ENCODE measurements around the gene ZFR2. TPM values are rescaled to one million over a fixed set of nuclear protein-coding genes. Genes with fewer than 3 reads are reported as not detected.

Gene ZFR2
- total RNA-seq, 4 donors from 2014 or later = not detected

GRCh38 chr19:3770136-3770999 lies 98.5 kb downstream of the ZFR2 start:
- H3K27ac ChIP-seq = no peak overlapping the region
- WGBS, 2 donors = 70 to 72% methylated on average over 18 to 25 of the region's 53 CpGs

GRCh38 chr19:3769494-3769893 lies 99.3 kb downstream of the ZFR2 start:
- TF ChIP-seq POLR2A (IDR thresholded peaks at IDR 0.05) = no peak
- no peak for TF ChIP-seq CTCF (IDR thresholded peaks at IDR 0.05)
- H3K27ac ChIP-seq = no peak overlapping the region
- no peak for DNase-seq
- no peaks in the 10 kb centered on the region for H3K4me1 ChIP-seq
- no peaks in the 10 kb centered on the region for H3K27me3 ChIP-seq
- no peak overlapping the region for H3K4me3 ChIP-seq (replicated peaks in 1 of 3)
- no peaks in the 10 kb centered on the region for H3K9me3 ChIP-seq
- WGBS, 2 donors = 88 to 100% methylated on average over 2 to 9 of the region's 17 CpGs
- peaks cover 20 to 35% of the 10 kb centered on the region in 2 donors for H3K36me3 ChIP-seq
- intact Hi-C loops (cut with DNase I) = no loop called here

More at GRCh38 chr19:3770136-3770999, 98.5 kb downstream of the ZFR2 start:
- Histone ChIP-seq H3K36me3 (peaks cover 20 to 31% of the 10 kb centered on the region in 2 donors), H3K9me3 (no peaks in the 10 kb centered on the region), H3K4me3 (replicated peaks in 1 of 3) (no peak overlapping the region), H3K4me1 (no peaks in the 10 kb centered on the region), H3K27me3 (no peaks in the 10 kb centered on the region)
- DNase-seq = no peak
- intact Hi-C loops (cut with DNase I) = no loop called here
- TF ChIP-seq CTCF (IDR thresholded peaks at IDR 0.05) (no peak), POLR2A (IDR thresholded peaks at IDR 0.05) (no peak)

- Histone ChIP-seq H3K27me3 (no peaks in the 10 kb centered on the region), H3K27ac (no peak overlapping the region), H3K9me3 (no peaks in the 10 kb centered on the region), H3K4me1 (peaks cover under 1 to 2% of the 10 kb centered on the region in 2 donors), H3K36me3 (peaks cover 20 to 35% of the 10 kb centered on the region in 2 donors), H3K4me3 (replicated peaks in 1 of 3) (no peak overlapping the region)
- 90 to 97% methylated on average over 7 of the region's 7 CpGs for WGBS, 2 donors
- DNase-seq = no peak
- intact Hi-C loops (cut with DNase I) = no loop called here
- no peak for TF ChIP-seq CTCF (IDR thresholded peaks at IDR 0.05)
- no peak for TF ChIP-seq POLR2A (IDR thresholded peaks at IDR 0.05)
These were observed 100.1 kb downstream of the ZFR2 start for GRCh38 chr19:3768748-3769099.

GRCh38 chr19:3768015-3768747 lies 100.7 kb downstream of the ZFR2 start:
- no peak for DNase-seq
- peaks cover 6 to 7% of the 10 kb centered on the region in 2 donors for H3K4me1 ChIP-seq
- intact Hi-C loops (cut with DNase I) = no loop called here
- H3K27ac ChIP-seq = no peak overlapping the region
- no peaks in the 10 kb centered on the region for H3K27me3 ChIP-seq
- peaks cover 20 to 35% of the 10 kb centered on the region in 2 donors for H3K36me3 ChIP-seq
- WGBS, 2 donors = 90 to 93% methylated on average over 19 to 21 of the region's 25 CpGs
- no peak for TF ChIP-seq POLR2A (IDR thresholded peaks at IDR 0.05)
- no peak for TF ChIP-seq CTCF (IDR thresholded peaks at IDR 0.05)
- no peak overlapping the region for H3K4me3 ChIP-seq (replicated peaks in 1 of 3)
- H3K9me3 ChIP-seq = no peaks in the 10 kb centered on the region

- H3K27me3 ChIP-seq = no peaks in the 10 kb centered on the region
- TF ChIP-seq POLR2A (IDR thresholded peaks at IDR 0.05) = no peak
- no peak for TF ChIP-seq CTCF (IDR thresholded peaks at IDR 0.05)
- WGBS, 2 donors = 93% methylated on average over 13 to 20 of the region's 23 CpGs
- no peaks in the 10 kb centered on the region for H3K9me3 ChIP-seq
- no peak for DNase-seq
- intact Hi-C loops (cut with DNase I) = no loop called here
- H3K27ac ChIP-seq = no peak overlapping the region
- H3K36me3 ChIP-seq = peaks cover 20 to 35% of the 10 kb centered on the region in 2 donors
- H3K4me3 ChIP-seq (replicated peaks in 1 of 3) = no peak overlapping the region
- peaks cover 8 to 9% of the 10 kb centered on the region in 2 donors for H3K4me1 ChIP-seq
These were observed 101.8 kb downstream of the ZFR2 start for GRCh38 chr19:3767050-3767449.
